ENCODE measurements around the gene FAM241A.
A peak's percentile ranks its signal among the peaks of the same experiment; 100 is the strongest.

FAM241A gene

DNA sequence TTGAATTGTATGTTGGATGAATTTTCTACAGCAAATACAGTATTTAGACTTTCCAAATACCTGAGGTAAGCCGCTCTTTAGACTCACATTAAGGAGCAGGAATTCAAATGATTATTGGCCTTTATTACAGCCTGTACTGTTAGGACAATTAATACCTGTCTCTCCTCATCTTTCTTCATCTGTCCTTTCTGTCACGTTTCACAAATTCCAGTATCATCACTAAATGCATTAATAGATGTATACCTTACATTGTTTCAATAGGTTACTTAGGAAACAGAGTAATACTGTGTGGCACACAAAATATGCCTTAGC is 1.2 kb downstream of the FAM241A start:
- no peak overlapping the region for H3K27ac ChIP-seq (ENCODE audit: low read depth, low read length)
- no peak overlapping the region for H4K8ac ChIP-seq (ENCODE audit: low read depth, low read length)
- no CpG with 5 or more reads among the region's 2 CpGs for WGBS (ENCODE audit: extremely low coverage, insufficient coverage, low lambda C conversion rate)
- H3K56ac ChIP-seq (ENCODE audit: low read length): no peak overlapping the region
- H3K4me2 ChIP-seq (ENCODE audit: low read length): no peak overlapping the region
- no peak overlapping the region for H2AK5ac ChIP-seq (ENCODE audit: low read length)
- no peak overlapping the region for H3K4me3 ChIP-seq (ENCODE audit: low read length)
- H3K4ac ChIP-seq (ENCODE audit: low read depth, low read length): no peak overlapping the region
- no peak for DNase-seq
- no peak overlapping the region for H3K23ac ChIP-seq (ENCODE audit: low read length)
- no peaks in the 10 kb centered on the region for H3K36me3 ChIP-seq (ENCODE audit: control insufficient read depth, insufficient read depth, low read length)
- H3K27me3 ChIP-seq (ENCODE audit: insufficient read depth, low read length, poor library complexity): peaks cover 3% of the 10 kb centered on the region
- no peak overlapping the region for H2BK5ac ChIP-seq (ENCODE audit: low read length)
- no peaks in the 10 kb centered on the region for H3K4me1 ChIP-seq (ENCODE audit: control insufficient read depth, low read depth, low read length)
- H2BK120ac ChIP-seq (ENCODE audit: low read depth, low read length): no peak overlapping the region
- no peak overlapping the region for H2BK15ac ChIP-seq (replicated peaks; ENCODE audit: low read depth)
- no peaks in the 10 kb centered on the region for H3K79me1 ChIP-seq (ENCODE audit: low read length)
- no peak overlapping the region for H4K5ac ChIP-seq (ENCODE audit: low read length)
- no peak overlapping the region for H3K9ac ChIP-seq (ENCODE audit: low read length)
- H3K79me2 ChIP-seq (ENCODE audit: control insufficient read depth, insufficient read depth, low read length): no peaks in the 10 kb centered on the region
- no peak overlapping the region for H3K18ac ChIP-seq (ENCODE audit: low read length)

DNA sequence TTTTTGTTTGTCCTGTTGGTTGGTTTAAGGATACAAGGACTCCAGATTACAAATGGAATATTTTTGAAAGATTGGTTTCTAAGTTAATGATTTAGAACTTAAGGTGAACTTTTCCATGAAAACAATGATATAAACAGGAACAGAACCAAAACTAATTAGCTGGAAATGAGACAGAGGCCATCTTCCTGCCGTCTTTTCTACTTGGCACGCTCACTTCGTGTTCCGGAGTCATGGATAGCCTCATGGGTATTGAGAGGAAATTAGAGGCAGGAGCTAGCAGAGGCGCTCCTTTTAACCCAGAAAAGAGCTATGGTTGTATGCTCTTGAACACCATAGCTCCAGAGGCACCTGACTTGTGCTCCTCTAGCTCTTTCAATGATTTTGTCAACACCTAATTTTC is 2.4 kb downstream of the FAM241A start:
- H3K18ac ChIP-seq (ENCODE audit: low read length): no peak overlapping the region
- no peak overlapping the region for H3K4ac ChIP-seq (ENCODE audit: low read depth, low read length)
- no peak overlapping the region for H4K5ac ChIP-seq (ENCODE audit: low read length)
- H3K4me3 ChIP-seq (ENCODE audit: low read length): no peak overlapping the region
- no peak overlapping the region for H3K4me2 ChIP-seq (ENCODE audit: low read length)
- H3K27ac ChIP-seq (ENCODE audit: low read depth, low read length): no peak overlapping the region
- H3K79me2 ChIP-seq (ENCODE audit: control insufficient read depth, insufficient read depth, low read length): no peaks in the 10 kb centered on the region
- no peaks in the 10 kb centered on the region for H3K36me3 ChIP-seq (ENCODE audit: control insufficient read depth, insufficient read depth, low read length)
- H3K4me1 ChIP-seq (ENCODE audit: control insufficient read depth, low read depth, low read length): no peaks in the 10 kb centered on the region
- no CpG with 5 or more reads among the region's 5 CpGs for WGBS (ENCODE audit: extremely low coverage, insufficient coverage, low lambda C conversion rate)
- H2AK5ac ChIP-seq (ENCODE audit: low read length): no peak overlapping the region
- H3K27me3 ChIP-seq (ENCODE audit: insufficient read depth, low read length, poor library complexity): peaks cover 3% of the 10 kb centered on the region
- H3K23ac ChIP-seq (ENCODE audit: low read length): no peak overlapping the region
- H2BK5ac ChIP-seq (ENCODE audit: low read length): no peak overlapping the region
- DNase-seq: no peak
- H4K8ac ChIP-seq (ENCODE audit: low read depth, low read length): no peak overlapping the region
- H2BK120ac ChIP-seq (ENCODE audit: low read depth, low read length): no peak overlapping the region
- H3K56ac ChIP-seq (ENCODE audit: low read length): no peak overlapping the region
- no peaks in the 10 kb centered on the region for H3K79me1 ChIP-seq (ENCODE audit: low read length)
- H2BK15ac ChIP-seq (replicated peaks; ENCODE audit: low read depth): no peak overlapping the region
- no peak overlapping the region for H3K9ac ChIP-seq (ENCODE audit: low read length)

DNA sequence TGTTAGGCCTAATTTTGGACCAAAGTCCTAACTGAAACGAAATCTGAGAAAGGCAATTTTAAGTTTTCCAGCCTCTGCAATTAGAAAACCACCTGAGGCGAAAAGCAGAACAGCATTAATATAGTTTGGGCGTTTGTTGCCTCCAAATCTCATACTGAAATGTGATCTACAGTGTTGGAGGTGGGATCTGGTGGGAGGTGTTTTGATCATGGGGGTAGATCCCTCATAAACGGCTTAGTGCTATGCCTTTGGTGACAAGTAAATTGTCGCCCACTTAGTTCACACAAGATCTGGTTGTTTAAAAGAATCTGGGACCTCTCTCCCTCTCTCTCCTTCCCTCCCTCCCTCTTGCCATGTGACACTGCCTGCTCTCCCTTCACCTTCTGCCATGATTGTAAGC is 5.7 kb downstream of the FAM241A start:
- H3K27ac ChIP-seq (ENCODE audit: low read depth, low read length): no peak overlapping the region
- H2AK5ac ChIP-seq (ENCODE audit: low read length): no peak overlapping the region
- no peaks in the 10 kb centered on the region for H3K79me2 ChIP-seq (ENCODE audit: control insufficient read depth, insufficient read depth, low read length)
- no peak overlapping the region for H3K4me2 ChIP-seq (ENCODE audit: low read length)
- no peak overlapping the region for H3K18ac ChIP-seq (ENCODE audit: low read length)
- no peaks in the 10 kb centered on the region for H3K4me1 ChIP-seq (ENCODE audit: control insufficient read depth, low read depth, low read length)
- no peak for DNase-seq
- no peak overlapping the region for H3K4me3 ChIP-seq (ENCODE audit: low read length)
- H3K36me3 ChIP-seq (ENCODE audit: control insufficient read depth, insufficient read depth, low read length): no peaks in the 10 kb centered on the region
- no peak overlapping the region for H3K9ac ChIP-seq (ENCODE audit: low read length)
- H3K79me1 ChIP-seq (ENCODE audit: low read length): no peaks in the 10 kb centered on the region
- WGBS (ENCODE audit: extremely low coverage, insufficient coverage, low lambda C conversion rate): no CpG with 5 or more reads among the region's 5 CpGs
- H2BK120ac ChIP-seq (ENCODE audit: low read depth, low read length): no peak overlapping the region
- H2BK5ac ChIP-seq (ENCODE audit: low read length): no peak overlapping the region
- H3K56ac ChIP-seq (ENCODE audit: low read length): no peak overlapping the region
- no peak overlapping the region for H3K23ac ChIP-seq (ENCODE audit: low read length)
- H3K4ac ChIP-seq (ENCODE audit: low read depth, low read length): no peak overlapping the region
- no peak overlapping the region for H2BK15ac ChIP-seq (replicated peaks; ENCODE audit: low read depth)
- H4K5ac ChIP-seq (ENCODE audit: low read length): no peak overlapping the region
- H3K27me3 ChIP-seq (ENCODE audit: insufficient read depth, low read length, poor library complexity): peaks cover 3% of the 10 kb centered on the region
- H4K8ac ChIP-seq (ENCODE audit: low read depth, low read length): no peak overlapping the region

DNA sequence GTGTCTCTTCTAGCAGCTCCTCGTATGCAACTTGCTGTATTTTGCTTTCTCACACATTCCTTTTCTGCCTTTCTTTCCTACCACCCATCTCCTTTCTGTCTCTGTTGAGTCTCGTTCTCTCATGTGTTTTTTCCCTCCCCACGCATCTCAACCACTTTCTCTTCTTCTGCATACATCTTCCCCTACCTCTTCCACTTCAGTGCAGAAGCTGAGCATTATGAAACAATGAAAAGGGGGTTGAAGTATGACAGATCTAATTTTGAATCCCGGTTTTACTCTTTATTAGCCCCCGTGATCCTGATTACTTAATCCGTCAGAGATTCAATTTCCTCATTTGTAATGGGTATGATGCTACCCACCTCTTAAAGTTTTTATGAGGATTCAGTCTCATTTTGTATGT is 7.3 kb downstream of the FAM241A start:
- Histone ChIP-seq H3K4me2 (ENCODE audit: low read length) (no peak overlapping the region), H3K9ac (ENCODE audit: low read length) (no peak overlapping the region), H3K4me1 (ENCODE audit: control insufficient read depth, low read depth, low read length) (no peaks in the 10 kb centered on the region), H2BK15ac (replicated peaks; ENCODE audit: low read depth) (no peak overlapping the region), H3K18ac (ENCODE audit: low read length) (no peak overlapping the region), H3K79me2 (ENCODE audit: control insufficient read depth, insufficient read depth, low read length) (no peaks in the 10 kb centered on the region), H2BK5ac (ENCODE audit: low read length) (no peak overlapping the region), H3K79me1 (ENCODE audit: low read length) (no peaks in the 10 kb centered on the region), H3K27me3 (ENCODE audit: insufficient read depth, low read length, poor library complexity) (no peaks in the 10 kb centered on the region), H3K4ac (ENCODE audit: low read depth, low read length) (no peak overlapping the region), H4K5ac (ENCODE audit: low read length) (no peak overlapping the region), H4K8ac (ENCODE audit: low read depth, low read length) (no peak overlapping the region), H3K23ac (ENCODE audit: low read length) (no peak overlapping the region), H3K36me3 (ENCODE audit: control insufficient read depth, insufficient read depth, low read length) (no peaks in the 10 kb centered on the region), H3K56ac (ENCODE audit: low read length) (no peak overlapping the region), H2BK120ac (ENCODE audit: low read depth, low read length) (no peak overlapping the region), H2AK5ac (ENCODE audit: low read length) (no peak overlapping the region), H3K4me3 (ENCODE audit: low read length) (no peak overlapping the region), H3K27ac (ENCODE audit: low read depth, low read length) (no peak overlapping the region)
- WGBS (ENCODE audit: extremely low coverage, insufficient coverage, low lambda C conversion rate): no CpG with 5 or more reads among the region's 6 CpGs
- no peak for DNase-seq

DNA sequence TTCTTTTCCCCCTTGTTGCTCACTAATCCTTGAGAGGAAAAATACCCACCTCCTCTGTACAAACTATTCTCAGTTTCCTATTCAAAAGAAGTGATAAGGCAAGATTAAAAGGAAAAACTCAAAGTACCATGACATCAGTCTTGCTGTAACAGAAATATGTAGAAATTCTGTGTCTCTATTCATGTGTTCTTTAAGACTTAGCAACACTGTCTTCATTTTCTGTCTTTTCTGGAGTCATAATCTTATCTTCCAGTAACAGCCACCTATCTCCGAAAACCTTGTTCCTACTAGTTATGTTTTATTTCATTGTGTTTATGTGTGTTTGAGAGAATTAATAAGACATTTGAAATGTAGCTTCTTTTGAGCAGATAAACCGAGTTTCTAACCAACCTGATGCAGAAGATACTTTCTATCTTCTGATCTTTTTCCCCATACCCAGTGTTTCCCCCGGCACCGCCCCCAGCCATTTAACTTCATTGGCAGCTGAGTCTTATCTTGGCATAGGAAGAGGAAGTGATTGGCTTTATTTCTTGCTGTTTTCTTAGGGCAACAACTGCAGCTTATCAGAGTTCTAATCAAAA is 8.0 kb downstream of the FAM241A start:
- Histone ChIP-seq H2AK5ac (ENCODE audit: low read length) (no peak overlapping the region), H3K79me1 (ENCODE audit: low read length) (no peaks in the 10 kb centered on the region), H4K8ac (ENCODE audit: low read depth, low read length) (no peak overlapping the region), H3K27ac (ENCODE audit: low read depth, low read length) (no peak overlapping the region), H3K27me3 (ENCODE audit: insufficient read depth, low read length, poor library complexity) (no peaks in the 10 kb centered on the region), H3K36me3 (ENCODE audit: control insufficient read depth, insufficient read depth, low read length) (no peaks in the 10 kb centered on the region), H3K4me3 (ENCODE audit: low read length) (no peak overlapping the region), H3K23ac (ENCODE audit: low read length) (no peak overlapping the region), H2BK5ac (ENCODE audit: low read length) (no peak overlapping the region), H3K9ac (ENCODE audit: low read length) (no peak overlapping the region), H3K4me2 (ENCODE audit: low read length) (no peak overlapping the region), H3K79me2 (ENCODE audit: control insufficient read depth, insufficient read depth, low read length) (no peaks in the 10 kb centered on the region), H3K56ac (ENCODE audit: low read length) (no peak overlapping the region), H4K5ac (ENCODE audit: low read length) (no peak overlapping the region), H3K18ac (ENCODE audit: low read length) (no peak overlapping the region), H3K4ac (ENCODE audit: low read depth, low read length) (no peak overlapping the region), H3K4me1 (ENCODE audit: control insufficient read depth, low read depth, low read length) (no peaks in the 10 kb centered on the region), H2BK15ac (replicated peaks; ENCODE audit: low read depth) (no peak overlapping the region), H2BK120ac (ENCODE audit: low read depth, low read length) (no peak overlapping the region)
- DNase-seq: peak; percentile 40
- no CpG with 5 or more reads among the region's 4 CpGs for WGBS (ENCODE audit: extremely low coverage, insufficient coverage, low lambda C conversion rate)

DNA sequence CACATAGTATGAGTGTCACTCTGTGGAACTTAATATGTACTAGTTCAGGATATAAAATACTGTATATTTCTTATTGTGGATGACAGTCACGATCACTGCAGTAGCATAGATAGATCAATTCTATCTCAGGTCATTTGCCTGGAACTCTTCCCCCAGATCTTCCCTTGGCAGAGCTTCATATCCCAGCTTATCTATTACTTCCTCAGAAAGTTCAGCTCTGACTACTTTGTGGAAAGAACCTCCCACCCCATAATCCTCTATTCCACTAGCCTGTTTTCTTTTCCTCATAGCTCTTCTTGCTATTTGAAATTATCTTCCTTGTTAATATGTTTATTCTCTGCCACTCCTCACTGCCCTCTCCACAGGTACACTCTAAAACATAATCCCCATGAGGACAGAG is 10.9 kb downstream of the FAM241A start:
- Histone ChIP-seq H3K27ac (ENCODE audit: low read depth, low read length) (no peak overlapping the region), H4K8ac (ENCODE audit: low read depth, low read length) (no peak overlapping the region), H3K18ac (ENCODE audit: low read length) (no peak overlapping the region), H3K79me1 (ENCODE audit: low read length) (no peaks in the 10 kb centered on the region), H2AK5ac (ENCODE audit: low read length) (no peak overlapping the region), H2BK120ac (ENCODE audit: low read depth, low read length) (no peak overlapping the region), H3K4me1 (ENCODE audit: control insufficient read depth, low read depth, low read length) (no peaks in the 10 kb centered on the region), H3K23ac (ENCODE audit: low read length) (no peak overlapping the region), H3K4ac (ENCODE audit: low read depth, low read length) (no peak overlapping the region), H3K79me2 (ENCODE audit: control insufficient read depth, insufficient read depth, low read length) (no peaks in the 10 kb centered on the region), H3K56ac (ENCODE audit: low read length) (no peak overlapping the region), H3K9ac (ENCODE audit: low read length) (no peak overlapping the region), H2BK15ac (replicated peaks; ENCODE audit: low read depth) (no peak overlapping the region), H3K36me3 (ENCODE audit: control insufficient read depth, insufficient read depth, low read length) (no peaks in the 10 kb centered on the region), H4K5ac (ENCODE audit: low read length) (no peak overlapping the region), H3K4me2 (ENCODE audit: low read length) (no peak overlapping the region), H3K4me3 (ENCODE audit: low read length) (no peak overlapping the region), H3K27me3 (ENCODE audit: insufficient read depth, low read length, poor library complexity) (no peaks in the 10 kb centered on the region), H2BK5ac (ENCODE audit: low read length) (no peak overlapping the region)
- WGBS (ENCODE audit: extremely low coverage, insufficient coverage, low lambda C conversion rate): no CpG with 5 or more reads among the region's 1 CpG
- no peak for DNase-seq
